T47D (cell line): Measurements from ENCODE around the gene CAMK2D.

ENCODE experiments used
- DNase-seq, 2 experiments: peaks; one replicate each; pipeline versions ENCODE4 v3.0.0 to v3.0.0-alpha.2; 2011 to 2012; ENCODE audit warnings: low read depth in 1 of 2, low spot score in 1 of 2
- JUND ChIP-seq: IDR thresholded peaks from 2 replicates; pipeline ENCODE4 v1.6.1; 2012; ENCODE audit warnings: low read depth
- in situ Hi-C: cut with HindIII; loops from 2 replicates; pipeline ENCODE4 v1.10.0; 2016; ENCODE audit warnings: low sequenced_read_pairs, low pct_unique_long_range_greater_than_20kb

Gene CAMK2D

DNA sequence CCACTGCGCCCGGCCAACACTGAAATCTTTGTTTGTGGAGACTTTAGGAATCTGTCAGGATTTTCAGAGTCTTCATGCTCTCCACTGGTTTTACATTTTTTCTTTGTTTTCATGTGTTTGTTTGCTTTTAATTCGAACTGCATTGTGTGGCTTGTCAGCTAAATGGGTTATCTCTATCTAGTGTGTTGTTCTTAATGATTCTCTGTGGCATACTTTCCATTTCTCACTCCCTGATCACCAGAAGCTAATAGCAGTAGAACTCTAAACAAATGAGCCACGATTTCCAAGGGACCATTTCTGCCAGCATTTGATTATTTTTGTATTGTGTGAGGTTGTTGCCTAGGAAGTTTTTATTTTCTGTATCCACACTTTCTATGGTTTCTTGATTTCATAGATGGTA, 352.4 kb downstream of the CAMK2D start:
- no peak for DNase-seq
- no peak for TF ChIP-seq JUND
- in situ Hi-C loops, result no loop called here

DNA sequence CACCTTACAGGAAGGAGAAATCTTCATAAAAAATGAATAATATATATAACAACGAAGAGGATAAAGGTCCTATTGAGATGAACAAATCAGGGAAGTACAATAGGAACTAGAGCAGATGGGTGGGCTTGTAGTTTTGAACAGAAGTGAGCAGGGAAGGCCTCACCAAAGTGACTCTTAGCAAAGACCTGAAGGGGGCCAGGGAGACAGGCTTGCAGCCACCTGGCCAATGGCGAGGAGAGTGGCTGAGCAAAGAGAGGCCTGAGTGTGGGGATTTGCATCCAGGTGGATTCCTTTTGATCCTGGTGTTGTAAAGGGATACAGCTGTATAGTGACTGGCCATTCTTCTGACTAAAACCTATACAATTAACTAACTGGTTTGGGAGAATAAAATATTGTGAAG, 354.1 kb downstream of the CAMK2D start:
- DNase-seq, result no peak
- no peak for TF ChIP-seq JUND
- in situ Hi-C loops, result no loop called here

DNA sequence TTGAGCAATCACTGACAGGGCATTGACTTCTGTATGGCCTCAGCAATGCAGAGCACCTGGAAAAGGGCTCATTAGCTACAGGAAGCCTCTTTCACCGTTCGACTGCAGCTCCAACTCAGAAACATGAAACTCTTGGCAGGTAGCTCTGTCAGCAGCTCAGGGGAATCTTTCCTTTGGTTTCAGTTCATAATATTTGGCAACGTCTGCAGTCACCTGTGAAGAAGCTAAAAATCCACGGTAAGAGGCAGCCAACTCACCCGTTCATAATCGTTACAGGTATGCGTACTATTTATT, 354.9 kb downstream of the CAMK2D start:
- in situ Hi-C loops, result no loop called here
- DNase-seq, result peak in 1 of 2 experiments; percentile 29
- TF ChIP-seq JUND, result no peak

DNA sequence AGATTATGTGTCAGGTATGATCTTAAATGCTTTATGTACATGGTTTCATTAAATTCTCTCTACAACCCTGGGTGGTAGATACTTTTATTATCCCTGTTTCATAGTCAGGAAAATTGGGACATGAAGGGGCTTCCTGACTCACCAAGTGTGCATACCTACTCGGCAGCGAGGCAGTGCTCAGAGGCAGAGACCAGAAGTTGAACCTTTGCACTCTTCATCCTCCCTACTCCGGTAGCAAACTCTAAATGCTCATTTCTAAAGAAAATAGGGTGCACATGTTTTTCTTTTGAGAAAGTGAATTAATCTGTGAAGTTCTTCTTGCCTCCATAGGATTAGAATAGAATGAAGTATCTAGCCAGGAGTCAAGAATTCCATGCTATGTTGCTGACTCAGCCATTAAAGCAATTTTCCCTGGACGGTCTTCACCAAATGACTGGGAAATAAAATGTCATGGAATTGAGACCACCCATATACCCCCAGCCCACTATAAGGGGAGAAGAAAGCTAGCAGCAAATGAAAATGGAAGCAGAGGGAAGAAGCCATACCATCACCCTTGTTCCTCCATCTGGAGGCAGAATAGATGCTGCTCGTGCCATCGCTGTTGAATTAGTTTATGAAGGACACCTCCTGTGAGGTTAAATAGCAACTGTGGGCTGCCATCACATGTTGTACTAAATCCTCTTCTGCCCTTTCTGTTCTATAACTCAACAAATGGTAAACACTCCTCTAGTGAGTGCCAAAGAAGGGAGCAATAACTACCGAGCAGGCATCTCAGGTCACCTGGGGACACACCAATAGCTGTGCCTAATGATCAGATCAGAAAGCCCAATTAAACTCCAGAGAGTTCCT, 355.4 kb downstream of the CAMK2D start:
- no peak for TF ChIP-seq JUND
- no peak for DNase-seq
- in situ Hi-C loops, result no loop called here

DNA sequence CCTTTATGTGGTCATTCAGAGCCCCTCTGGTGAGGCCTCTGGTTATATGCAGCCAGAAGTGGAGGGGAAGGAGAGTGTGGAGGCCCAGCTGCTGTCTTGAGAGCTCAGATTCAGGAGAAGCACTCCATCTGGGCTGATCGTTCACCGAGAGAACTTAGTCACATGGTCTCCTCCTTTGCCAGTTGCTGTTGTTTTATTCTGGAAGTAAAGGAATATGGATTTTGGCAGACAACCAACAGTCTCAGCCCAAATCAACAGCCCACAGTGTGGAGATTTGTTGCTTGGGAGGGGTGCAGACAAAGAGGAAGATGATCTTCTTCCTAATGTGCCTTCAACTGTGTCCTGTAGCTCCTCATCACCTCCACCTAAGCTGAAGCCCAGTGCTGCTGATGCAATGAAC, 356.7 kb downstream of the CAMK2D start:
- TF ChIP-seq JUND, result no peak
- no peak for DNase-seq
- in situ Hi-C loops, result no loop called here

DNA sequence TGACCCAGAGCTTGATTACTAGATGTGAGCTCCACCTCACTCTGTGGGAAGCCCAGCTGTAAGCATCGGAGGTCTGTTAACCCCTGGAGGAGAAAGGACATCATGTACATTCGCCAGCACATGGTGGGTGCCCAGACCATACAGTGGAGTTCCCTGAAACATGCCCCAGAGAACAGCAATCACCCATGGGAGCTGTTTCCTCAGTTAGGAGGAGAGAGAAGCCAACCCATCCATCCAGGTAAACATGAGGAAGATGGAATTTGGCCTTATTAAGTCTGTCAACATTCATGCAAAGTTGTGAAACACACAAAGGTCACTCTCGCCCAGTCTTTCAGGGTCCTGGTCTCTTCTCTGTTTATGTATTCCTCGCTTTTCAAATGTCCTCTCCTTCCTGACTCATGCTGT, 357.4 kb downstream of the CAMK2D start:
- TF ChIP-seq JUND, result no peak
- in situ Hi-C loops, result no loop called here
- DNase-seq, result no peak
